Kasumi-1 (cell line): ENCODE measurements around the gene MBP.
"Not testable (repeated sequence)": the region's sequence is repeated elsewhere in the genome, so short reads cannot be mapped to it uniquely, and the experiment has no call there.

Source experiments
- DNase-seq, 2 experiments: peaks; one replicate each; lab custom pipeline; 2025; lab: John Stamatoyannopoulos, UW

Gene MBP

GRCh38 chr18:77022556-77022955, 110.0 kb downstream of the MBP start:
- no peak for DNase-seq

- no peak for DNase-seq
Measured at GRCh38 chr18:77022116-77022515, 110.5 kb downstream of the MBP start.

DNA sequence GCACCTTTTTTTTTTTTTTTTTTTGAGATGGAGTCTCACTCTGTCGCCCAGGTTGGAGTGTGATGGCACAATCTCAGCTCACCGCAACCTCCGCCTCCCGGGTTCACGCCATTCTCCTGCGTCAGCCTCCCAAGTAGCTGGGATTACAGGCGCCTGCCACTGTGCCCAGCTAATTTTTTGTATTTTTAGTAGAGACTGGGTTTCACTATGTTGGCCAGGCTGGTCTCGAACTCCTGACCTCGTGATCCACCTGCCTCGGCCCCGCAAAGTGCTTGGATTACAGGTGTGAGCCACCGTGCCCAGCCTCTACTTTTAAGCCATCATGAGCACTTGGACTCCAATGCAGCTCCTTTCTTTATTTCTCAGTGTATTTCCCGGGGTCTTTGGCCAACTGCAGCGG, 111.1 kb downstream of the MBP start:
- not testable (repeated sequence) for DNase-seq

DNA sequence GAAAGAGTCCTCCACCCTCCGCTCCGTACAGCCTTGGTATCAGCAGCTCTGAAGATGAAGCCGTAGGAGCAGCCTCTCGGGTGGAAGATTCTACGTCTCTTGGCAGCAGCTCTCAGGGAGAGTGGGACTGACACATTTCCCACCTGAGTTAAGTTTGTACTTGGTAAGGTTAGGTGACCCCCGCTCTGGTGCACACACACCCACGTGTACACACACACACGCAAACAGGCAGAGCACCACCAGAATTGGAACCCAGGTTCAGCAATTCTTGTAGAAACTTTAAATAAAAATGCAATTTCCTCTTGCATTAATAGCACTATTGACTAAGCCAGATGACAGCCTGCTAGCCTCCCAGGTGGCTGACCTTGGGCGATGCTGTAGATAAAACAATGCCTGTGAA, 111.5 kb downstream of the MBP start:
- DNase-seq = no peak

DNA sequence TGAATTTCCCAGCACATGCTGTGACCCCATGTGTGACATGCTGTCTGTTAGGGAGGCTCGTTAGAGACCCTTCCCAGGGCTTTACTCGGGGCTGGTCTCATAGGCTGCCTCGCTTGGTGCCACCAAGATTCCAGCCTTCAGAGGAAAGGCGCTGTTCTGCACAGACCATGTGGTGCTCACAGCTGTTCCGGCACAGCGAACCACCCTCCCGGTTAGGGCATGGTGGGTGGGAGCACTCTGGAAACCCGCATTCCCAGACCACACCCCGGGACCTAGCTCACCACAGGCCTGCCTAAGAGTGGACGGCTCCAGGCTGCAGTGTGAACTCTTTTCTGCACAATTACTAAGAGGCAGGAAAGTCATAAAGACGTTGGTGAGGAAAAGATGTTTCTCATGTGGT, 112.0 kb downstream of the MBP start:
- DNase-seq = no peak

GRCh38 chr18:77019641-77020040, 112.9 kb downstream of the MBP start:
- DNase-seq = no peak

DNA sequence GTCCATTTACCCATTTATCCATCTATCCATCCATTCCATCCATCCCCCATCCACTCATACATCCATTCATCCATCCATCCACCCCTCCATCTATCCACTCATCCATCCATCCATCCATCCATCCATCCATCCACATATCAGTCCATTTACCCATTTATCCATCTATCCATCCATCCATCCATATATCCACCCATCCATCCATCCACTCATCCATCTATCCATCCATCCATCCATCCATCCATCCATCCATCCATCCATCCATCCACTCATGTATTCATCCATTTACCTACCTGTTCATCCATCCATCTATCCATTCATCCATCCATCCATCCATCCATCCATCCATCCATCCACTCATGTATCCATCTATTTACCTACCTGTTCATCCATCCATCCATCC, 113.9 kb downstream of the MBP start:
- DNase-seq = not testable (repeated sequence)

- no peak for DNase-seq
Measured at GRCh38 chr18:77017355-77017754, 115.2 kb downstream of the MBP start.

DNA sequence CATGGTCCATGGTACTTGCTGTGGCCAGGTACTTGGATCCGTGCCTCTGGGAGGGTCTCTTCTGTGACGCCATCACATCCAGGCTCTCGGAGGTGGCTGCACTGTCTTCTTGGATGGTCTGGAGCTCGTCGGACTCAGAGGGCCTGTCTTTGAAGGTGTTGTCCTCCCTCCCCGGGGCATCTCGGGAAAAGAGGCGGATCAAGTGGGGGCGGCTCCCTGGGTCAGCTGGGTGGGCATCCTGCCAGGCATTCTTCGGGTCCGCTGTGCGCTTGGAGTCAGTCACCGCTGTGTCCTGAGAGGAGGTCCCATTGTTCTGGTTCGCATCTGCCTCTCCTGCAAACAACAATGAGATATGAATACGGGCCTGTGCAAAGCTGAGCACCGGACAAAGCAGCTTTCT, 115.6 kb downstream of the MBP start:
- DNase-seq = no peak

GRCh38 chr18:77015771-77016710, 116.5 kb downstream of the MBP start:
- no peak for DNase-seq

DNA sequence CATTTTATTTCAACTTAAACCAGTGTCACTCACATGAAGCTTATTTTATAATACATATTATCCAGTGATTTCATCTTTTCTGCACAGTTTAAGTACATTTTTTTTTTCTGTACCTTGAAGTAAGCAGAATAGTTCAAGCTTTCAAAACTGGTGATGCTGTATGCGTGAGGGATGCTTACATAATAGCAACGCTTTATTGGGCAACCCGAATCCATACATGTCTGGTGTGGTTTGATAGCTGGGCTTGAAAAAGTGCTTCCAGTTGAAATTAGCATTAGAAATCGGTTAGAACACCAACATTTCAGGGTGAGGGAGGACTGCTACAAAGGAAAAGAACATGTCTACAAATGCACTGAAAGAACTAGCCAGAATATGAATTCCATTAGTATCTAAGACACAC, 117.4 kb downstream of the MBP start:
- no peak for DNase-seq

DNA sequence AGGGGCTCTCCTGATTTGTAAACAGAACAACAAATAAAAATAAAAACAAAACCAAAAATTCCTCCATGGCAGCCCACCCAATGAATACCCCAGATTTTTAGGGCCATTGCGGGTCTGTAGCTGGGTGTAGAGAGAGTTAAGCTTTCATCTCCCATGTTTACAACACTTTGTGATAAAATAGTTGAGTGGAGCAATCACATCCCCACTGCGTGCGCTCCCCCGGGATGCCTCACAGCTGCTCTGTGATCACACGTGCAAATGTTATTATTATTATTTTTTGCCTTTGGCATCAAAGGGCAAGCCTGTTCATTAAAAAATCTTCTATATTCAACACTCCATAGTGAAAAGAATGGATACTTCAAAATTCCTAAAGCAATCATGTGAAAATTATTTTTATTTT, 118.0 kb downstream of the MBP start:
- DNase-seq = no peak

GRCh38 chr18:77013811-77014521, 118.6 kb downstream of the MBP start:
- DNase-seq = no peak

GRCh38 chr18:77012806-77013541, 119.6 kb downstream of the MBP start:
- no peak for DNase-seq

DNA sequence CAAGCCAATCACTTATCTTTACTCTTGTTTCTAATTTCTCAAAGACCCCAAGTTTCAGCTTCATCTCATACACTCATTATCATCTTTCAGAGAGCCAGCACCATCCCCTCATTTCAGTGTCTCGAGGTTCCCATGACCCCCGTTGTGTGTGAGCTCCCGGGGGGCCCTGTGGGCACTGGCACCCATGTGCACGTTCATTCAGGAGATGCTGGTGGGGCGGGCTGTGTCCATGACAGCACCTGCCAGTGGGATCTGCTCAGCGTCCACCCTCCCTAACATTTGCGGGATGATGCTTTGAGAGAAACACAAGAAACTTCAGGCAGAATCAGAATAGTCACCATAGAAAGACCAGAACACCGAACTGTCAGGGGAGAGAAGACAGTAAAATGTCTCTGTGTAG, 120.5 kb downstream of the MBP start:
- DNase-seq = no peak

- no peak for DNase-seq
Measured at GRCh38 chr18:77009675-77010074, 122.9 kb downstream of the MBP start.

DNA sequence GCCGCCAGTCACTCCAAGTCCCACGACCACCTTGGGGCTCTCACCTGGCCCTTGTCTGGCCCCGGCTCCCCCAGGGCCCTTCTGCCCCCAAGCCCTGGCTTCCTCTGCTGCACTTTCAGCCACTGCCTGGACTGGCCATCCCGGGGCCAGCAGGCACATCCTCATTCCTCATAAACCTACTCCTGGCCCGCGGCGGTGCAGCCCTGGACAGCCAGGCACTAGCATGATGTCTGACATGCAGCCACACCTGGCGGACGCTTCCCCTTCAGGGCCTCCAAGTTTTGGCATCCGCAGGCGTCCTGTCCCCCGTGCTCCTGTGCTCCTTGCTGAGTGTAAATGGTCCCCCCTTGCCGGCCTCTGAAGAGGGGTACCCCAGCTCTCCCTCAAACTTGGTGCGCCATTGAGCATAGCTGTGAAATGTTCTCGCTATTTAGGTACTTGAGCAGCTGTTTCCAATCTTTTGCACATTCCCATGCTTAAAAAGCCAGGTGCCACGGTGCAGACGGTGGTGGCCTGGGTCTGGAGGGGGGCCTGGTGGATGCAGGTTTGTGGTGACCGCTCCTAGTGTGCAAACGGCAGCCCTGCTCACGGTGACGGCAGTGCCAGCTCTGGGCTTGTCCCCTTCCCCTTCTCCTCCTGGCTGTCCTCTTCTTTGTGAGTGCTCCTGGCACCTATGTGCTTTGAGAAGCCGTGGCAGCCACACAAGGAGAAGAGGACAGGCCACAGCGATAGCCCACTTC, 123.8 kb downstream of the MBP start:
- no peak for DNase-seq

DNA sequence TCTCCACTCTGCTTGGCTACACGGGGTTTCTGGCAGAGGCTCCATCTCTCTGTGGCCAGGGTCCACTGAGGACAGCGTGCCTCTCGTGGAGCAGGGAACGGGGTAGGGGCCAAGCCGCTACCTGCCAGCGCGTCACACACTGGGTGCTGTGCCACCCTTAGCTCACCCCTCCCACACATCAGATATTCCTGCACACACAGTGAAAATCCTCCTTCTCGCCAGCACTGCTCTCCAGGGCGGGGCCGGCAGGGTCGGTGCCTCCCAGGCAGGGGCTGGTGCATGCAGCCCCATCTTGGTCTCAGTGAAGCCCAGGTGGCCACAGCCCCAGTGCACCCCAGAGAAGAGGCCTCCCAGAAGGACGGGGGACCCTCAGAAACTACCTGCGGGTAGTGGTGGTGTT, 124.6 kb downstream of the MBP start:
- DNase-seq = no peak

DNA sequence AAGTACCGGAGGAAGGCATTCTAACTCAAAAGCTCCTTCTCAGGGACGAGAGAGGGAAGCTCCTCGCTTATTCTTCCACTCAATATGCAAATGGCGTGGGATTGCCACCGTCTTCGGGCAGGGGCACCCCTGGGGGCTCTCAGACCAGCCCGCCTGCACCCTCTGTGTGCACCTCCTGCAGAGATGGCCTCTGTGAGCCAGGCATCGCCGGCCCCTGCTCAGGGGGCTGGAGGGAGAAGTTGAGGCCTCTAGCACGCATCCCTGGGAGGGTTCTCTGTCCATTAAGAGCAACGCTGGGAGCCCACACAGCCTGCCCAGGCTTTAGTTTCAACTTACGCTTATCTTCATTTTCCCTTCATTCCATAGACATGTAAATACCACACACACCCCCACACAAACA, 125.3 kb downstream of the MBP start:
- DNase-seq = no peak

DNA sequence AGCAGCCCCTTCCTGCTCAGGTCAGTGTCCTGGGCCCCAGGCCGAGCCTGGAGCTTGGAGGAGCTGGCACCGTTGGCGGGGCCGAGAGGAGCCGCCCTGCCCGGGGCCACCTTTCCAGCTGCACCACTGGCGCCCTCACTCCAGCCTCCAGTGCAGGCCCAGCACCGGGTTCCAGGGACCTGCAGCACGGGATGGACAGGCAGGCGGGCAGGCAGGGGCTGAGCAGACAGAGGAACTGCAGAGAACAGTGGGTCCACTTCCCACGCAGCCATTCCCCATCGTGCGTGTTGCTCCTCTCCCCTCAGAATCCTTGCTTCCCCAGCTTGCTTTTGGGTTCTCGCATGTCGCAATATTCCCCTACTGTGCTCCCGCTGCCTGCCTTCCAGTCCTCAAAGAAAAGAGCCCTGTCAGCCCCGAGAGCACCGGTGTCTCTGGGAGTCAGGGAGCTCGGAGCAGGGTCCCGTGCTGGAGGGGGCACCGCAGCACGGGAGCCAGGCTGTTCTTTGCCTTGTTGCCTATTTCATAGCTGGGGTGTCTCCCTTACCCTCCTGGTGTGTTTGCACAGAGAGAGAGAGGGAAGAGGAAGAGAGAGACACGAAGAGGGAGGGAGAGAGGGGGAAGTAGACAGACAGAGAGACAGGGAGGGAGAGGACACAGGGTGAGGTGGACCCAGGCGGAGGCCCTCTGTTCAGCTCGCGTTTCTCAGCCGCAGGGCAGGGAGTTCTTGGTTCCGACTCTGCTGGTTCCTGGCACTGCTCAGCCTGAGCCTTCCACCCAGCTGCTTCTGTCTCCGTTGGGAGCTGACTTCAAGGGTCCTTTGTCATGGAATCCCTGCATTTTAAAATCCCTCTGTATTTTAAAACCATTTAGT, 126.0 kb downstream of the MBP start:
- DNase-seq = no peak

- no peak for DNase-seq
Measured at GRCh38 chr18:77005651-77006195, 126.9 kb downstream of the MBP start.
